Right renal cortex interstitium (tissue), 3 donors: ENCODE measurements around the gene RTN4. TPM values are rescaled to one million over a fixed set of nuclear protein-coding genes. Genes with fewer than 3 reads are reported as not detected.
"Not testable (repeated sequence)": the region's sequence is repeated elsewhere in the genome, so short reads cannot be mapped to it uniquely, and the experiment has no call there.

Experiments used
- DNase-seq, 3 donors: peaks; one replicate each; pipeline ENCODE4 v3.0.0-alpha.2; 2013; ENCODE audit warnings: low read depth in 3 of 3, low spot score in 2 of 3
- polyA plus RNA-seq, 3 donors: library from polyadenylated mRNA; unstranded; fragments of 120-200 nt; gene quantifications; one replicate each; pipeline ENCODE4 v1.2.1, GENCODE V29; 2013; ENCODE audit not compliant: insufficient read length in 3 of 3

The RTN4 gene
- polyA plus RNA-seq = 100 to 1,000 TPM; 374 to 404 (median 374) TPM

- peak; percentile 91 to 97 (median 92) for DNase-seq
These were observed at the start of gene RTN4 for GRCh38 chr2:55050100-55050994. Gene RTN4, minus strand, starts transcription at chr2:55050451. Its CDS starts 151 bp downstream, at chr2:55050300.

- DNase-seq = no peak
These were observed 49.2 kb upstream of the RTN4 start for GRCh38 chr2:55099493-55099877.

- no peak for DNase-seq
These were observed 47.5 kb upstream of the RTN4 start for GRCh38 chr2:55097461-55098410.

- no peak for DNase-seq
These were observed 46.8 kb upstream of the RTN4 start for GRCh38 chr2:55097082-55097460.

GRCh38 chr2:55096586-55096985 lies 46.3 kb upstream of the RTN4 start:
- DNase-seq = no peak

- no peak for DNase-seq
These were observed 43.1 kb upstream of the RTN4 start for GRCh38 chr2:55093381-55093780.

GRCh38 chr2:55092439-55092838 lies 42.2 kb upstream of the RTN4 start:
- no peak for DNase-seq

GRCh38 chr2:55091681-55092080 lies 41.4 kb upstream of the RTN4 start:
- DNase-seq = not testable (repeated sequence)

- DNase-seq = no peak
These were observed 40.5 kb upstream of the RTN4 start for GRCh38 chr2:55090702-55091101.

GRCh38 chr2:55089726-55090125 lies 39.5 kb upstream of the RTN4 start:
- no peak for DNase-seq

- no peak for DNase-seq
These were observed 38.1 kb upstream of the RTN4 start for GRCh38 chr2:55088400-55088799.

- no peak for DNase-seq
These were observed 37.7 kb upstream of the RTN4 start for GRCh38 chr2:55087936-55088335.

- no peak for DNase-seq
These were observed 37.2 kb upstream of the RTN4 start for GRCh38 chr2:55087501-55087900.

- DNase-seq = no peak
These were observed 35.1 kb upstream of the RTN4 start for GRCh38 chr2:55085113-55086040.

- DNase-seq = no peak
These were observed 34.4 kb upstream of the RTN4 start for GRCh38 chr2:55084641-55085040.

GRCh38 chr2:55080204-55080738 lies 30.0 kb upstream of the RTN4 start:
- DNase-seq = no peak

GRCh38 chr2:55078956-55079355 lies 28.7 kb upstream of the RTN4 start:
- DNase-seq = no peak

GRCh38 chr2:55076721-55077120 lies 26.5 kb upstream of the RTN4 start:
- DNase-seq = no peak

GRCh38 chr2:55076019-55076418 lies 25.8 kb upstream of the RTN4 start:
- not testable (repeated sequence) for DNase-seq
